Activated CD8-positive, alpha-beta T cell treated with anti-CD3 and anti-CD28 coated beads for 36 hours (primary cell): Measurements from ENCODE around the gene FBXL20. TPM values are rescaled to one million over a fixed set of nuclear protein-coding genes. Genes with fewer than 3 reads are reported as not detected.

Source experiments
- ATAC-seq: fragments of 200-7000 bp; cut with Tn5 transposase; one replicate; pipeline ENCODE4 v1.10.0; 2021; ENCODE audit warnings: mild to moderate bottlenecking, moderate library complexity
- CTCF ChIA-PET: fragments of 350-600 bp; sonication (Branson Sonifier 250); formaldehyde crosslinking; loops from one replicate; lab custom pipeline; 2021; ENCODE audit warnings: antibody characterized with exemption; lab: Charles Lee
- POLR2A ChIA-PET: fragments of 350-600 bp; sonication (Branson Sonifier 250); formaldehyde crosslinking; loops from one replicate; lab custom pipeline; 2021; ENCODE audit warnings: antibody characterized with exemption; lab: Charles Lee
- DNase-seq: peaks from one replicate; pipeline ENCODE4 v3.0.0-alpha.2; 2020
- H3K27ac Mint-ChIP-seq: one replicate; pipeline ENCODE4 v1.8.0; 2021; ENCODE audit warnings: mild to moderate bottlenecking, mixed read lengths
- H3K27me3 Mint-ChIP-seq: one replicate; pipeline ENCODE4 v1.8.0; 2021; ENCODE audit warnings: mixed read lengths
- H3K36me3 Mint-ChIP-seq: one replicate; pipeline ENCODE4 v1.8.0; 2021; ENCODE audit warnings: low read depth, mixed read lengths
- H3K4me1 Mint-ChIP-seq: one replicate; pipeline ENCODE4 v1.8.0; 2021; ENCODE audit warnings: low read depth, mixed read lengths
- H3K4me3 Mint-ChIP-seq: one replicate; pipeline ENCODE4 v1.8.0; 2021; ENCODE audit warnings: mild to moderate bottlenecking, moderate library complexity, mixed read lengths
- H3K9me3 Mint-ChIP-seq: one replicate; pipeline ENCODE4 v1.8.0; 2021; ENCODE audit warnings: mixed read lengths
- intact Hi-C: fragments of 100-400 bp; cut with micrococcal nuclease; formaldehyde crosslinking; loops from one replicate; pipeline ENCODE4 v1.10.0; 2022
- total RNA-seq, 2 experiments: library from RNA; stranded (reverse); gene quantifications; one replicate each; pipeline ENCODE4 v1.2.3, GENCODE V29; 2021
- TF ChIP-seq, protein P1 (sequence below): fragments of 200-600 bp; IDR thresholded peaks from one replicate; pipeline ENCODE4 v1.8.0; 2022; ENCODE audit warnings: antibody characterized with exemption, mild to moderate bottlenecking

Gene FBXL20
- total RNA-seq, 2 experiments from 2014 or later, result 17.7 to 19.1 TPM

DNA sequence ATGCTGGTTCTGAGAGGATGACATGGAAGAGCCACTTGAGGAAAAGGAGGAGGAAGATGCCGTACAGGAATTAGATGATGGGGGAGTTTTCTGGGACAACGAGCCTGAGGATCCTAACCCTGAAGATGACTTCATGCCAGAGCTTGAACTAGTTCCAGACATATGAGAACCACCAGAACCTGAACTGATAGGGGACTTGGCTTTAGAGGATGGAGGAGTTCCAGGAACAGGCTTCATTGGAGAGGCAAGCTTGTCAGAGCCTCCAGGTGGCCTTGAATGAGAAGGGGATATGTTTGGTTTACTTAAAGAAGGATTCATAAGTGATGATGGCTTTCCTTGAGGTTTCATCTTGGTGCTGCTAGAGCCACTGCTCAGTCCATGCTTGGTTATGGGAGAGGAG is 6.9 kb upstream of the FBXL20 start:
- DNase-seq, result no peak
- TF ChIP-seq, protein P1, sequence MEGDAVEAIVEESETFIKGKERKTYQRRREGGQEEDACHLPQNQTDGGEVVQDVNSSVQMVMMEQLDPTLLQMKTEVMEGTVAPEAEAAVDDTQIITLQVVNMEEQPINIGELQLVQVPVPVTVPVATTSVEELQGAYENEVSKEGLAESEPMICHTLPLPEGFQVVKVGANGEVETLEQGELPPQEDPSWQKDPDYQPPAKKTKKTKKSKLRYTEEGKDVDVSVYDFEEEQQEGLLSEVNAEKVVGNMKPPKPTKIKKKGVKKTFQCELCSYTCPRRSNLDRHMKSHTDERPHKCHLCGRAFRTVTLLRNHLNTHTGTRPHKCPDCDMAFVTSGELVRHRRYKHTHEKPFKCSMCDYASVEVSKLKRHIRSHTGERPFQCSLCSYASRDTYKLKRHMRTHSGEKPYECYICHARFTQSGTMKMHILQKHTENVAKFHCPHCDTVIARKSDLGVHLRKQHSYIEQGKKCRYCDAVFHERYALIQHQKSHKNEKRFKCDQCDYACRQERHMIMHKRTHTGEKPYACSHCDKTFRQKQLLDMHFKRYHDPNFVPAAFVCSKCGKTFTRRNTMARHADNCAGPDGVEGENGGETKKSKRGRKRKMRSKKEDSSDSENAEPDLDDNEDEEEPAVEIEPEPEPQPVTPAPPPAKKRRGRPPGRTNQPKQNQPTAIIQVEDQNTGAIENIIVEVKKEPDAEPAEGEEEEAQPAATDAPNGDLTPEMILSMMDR, result no peak
- H3K36me3 Mint-ChIP-seq, result peaks cover 38% of the 10 kb centered on the region
- H3K27ac Mint-ChIP-seq, result peak overlapping the region; percentile 3
- POLR2A ChIA-PET, result interaction anchor here (0.5 kb wide), 1 partner anchor 9 kb away, joined by 3 read pairs; no protein-coding TSS in a partner anchor
- H3K4me1 Mint-ChIP-seq, result peaks cover 34% of the 10 kb centered on the region
- ATAC-seq, result no peak
- no peaks in the 10 kb centered on the region for H3K9me3 Mint-ChIP-seq
- no peaks in the 10 kb centered on the region for H3K27me3 Mint-ChIP-seq
- intact Hi-C loops, result loop anchor here (10.0 kb wide), 1 partner anchor 204 kb away; the partner anchor contains the start of gene RPL19
- no peak overlapping the region for H3K4me3 Mint-ChIP-seq
- CTCF ChIA-PET, result no interaction called here

DNA sequence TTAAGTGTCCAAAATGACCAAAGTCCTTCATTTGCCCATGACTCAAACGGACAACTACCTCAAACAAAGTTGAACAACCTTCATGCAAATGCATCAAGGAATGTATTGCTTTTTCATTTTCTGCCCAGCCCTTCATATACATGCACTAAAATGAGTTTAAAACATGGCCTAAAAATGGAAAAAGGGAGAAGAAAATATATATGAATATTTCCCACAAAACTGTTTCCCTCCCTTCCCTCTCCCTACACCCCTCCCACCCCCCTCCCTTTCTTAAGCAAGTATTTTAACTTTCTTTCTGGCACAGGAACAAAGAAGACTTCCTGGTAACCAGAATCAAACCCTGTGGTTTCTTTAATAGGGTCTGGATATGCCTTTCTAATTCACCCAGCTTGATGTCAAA is 5.5 kb upstream of the FBXL20 start:
- ChIA-PET CTCF (no interaction called here), POLR2A (interaction anchor here (2.2 kb wide), 1 partner anchor 44 kb away, joined by 8 read pairs; the partner anchor contains the start of gene MED1)
- Mint-ChIP-seq H3K9me3 (no peaks in the 10 kb centered on the region), H3K36me3 (peaks cover 37% of the 10 kb centered on the region), H3K4me3 (no peak overlapping the region), H3K27ac (peak overlapping the region; percentile 8), H3K27me3 (no peaks in the 10 kb centered on the region), H3K4me1 (peaks cover 41% of the 10 kb centered on the region)
- TF ChIP-seq, protein P1, result no peak
- intact Hi-C loops, result loop anchor here (10.0 kb wide), 1 partner anchor 202 kb away; the partner anchor contains the start of gene RPL19
- ATAC-seq, result no peak
- no peak for DNase-seq

DNA sequence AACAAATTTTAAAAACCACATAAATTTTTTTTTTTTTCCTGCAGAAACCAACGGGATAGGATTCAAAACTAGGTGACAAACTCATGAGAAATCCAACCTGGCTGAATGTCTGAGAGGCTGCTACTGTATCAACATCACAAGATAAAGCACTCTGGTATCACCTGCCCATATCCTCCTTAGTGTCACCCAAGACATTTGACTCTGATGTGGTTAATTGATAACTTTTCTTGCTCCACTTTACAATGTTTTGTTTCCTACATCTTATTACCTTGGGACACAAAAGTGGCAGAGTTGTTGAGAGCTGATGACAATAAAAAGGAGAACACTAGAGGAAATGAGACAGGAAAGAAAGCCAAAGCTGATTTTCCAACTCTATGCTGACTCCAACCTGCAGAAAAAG is 4.0 kb upstream of the FBXL20 start:
- intact Hi-C loops, result loop anchor here (10.0 kb wide), 1 partner anchor 201 kb away; the partner anchor contains the start of gene RPL19
- CTCF ChIA-PET, result interaction anchor here (1.6 kb wide), 1 partner anchor 198 kb away, joined by 5 read pairs; no protein-coding TSS in a partner anchor
- Mint-ChIP-seq H3K36me3 (peaks cover 35% of the 10 kb centered on the region), H3K4me3 (peak overlapping the region; percentile 36), H3K27me3 (no peaks in the 10 kb centered on the region), H3K27ac (peak overlapping the region; percentile 82), H3K9me3 (no peaks in the 10 kb centered on the region), H3K4me1 (peaks cover 45% of the 10 kb centered on the region)
- POLR2A ChIA-PET, result interaction anchor here (1.0 to 2.2 kb wide), 4 partner anchors 14 to 98 kb away, joined by 3 to 8 read pairs (median 3); partner anchors contain the start of genes CDK12 and MED1
- ATAC-seq (no peak), DNase-seq (no peak)
- TF ChIP-seq, protein P1, result no peak

DNA sequence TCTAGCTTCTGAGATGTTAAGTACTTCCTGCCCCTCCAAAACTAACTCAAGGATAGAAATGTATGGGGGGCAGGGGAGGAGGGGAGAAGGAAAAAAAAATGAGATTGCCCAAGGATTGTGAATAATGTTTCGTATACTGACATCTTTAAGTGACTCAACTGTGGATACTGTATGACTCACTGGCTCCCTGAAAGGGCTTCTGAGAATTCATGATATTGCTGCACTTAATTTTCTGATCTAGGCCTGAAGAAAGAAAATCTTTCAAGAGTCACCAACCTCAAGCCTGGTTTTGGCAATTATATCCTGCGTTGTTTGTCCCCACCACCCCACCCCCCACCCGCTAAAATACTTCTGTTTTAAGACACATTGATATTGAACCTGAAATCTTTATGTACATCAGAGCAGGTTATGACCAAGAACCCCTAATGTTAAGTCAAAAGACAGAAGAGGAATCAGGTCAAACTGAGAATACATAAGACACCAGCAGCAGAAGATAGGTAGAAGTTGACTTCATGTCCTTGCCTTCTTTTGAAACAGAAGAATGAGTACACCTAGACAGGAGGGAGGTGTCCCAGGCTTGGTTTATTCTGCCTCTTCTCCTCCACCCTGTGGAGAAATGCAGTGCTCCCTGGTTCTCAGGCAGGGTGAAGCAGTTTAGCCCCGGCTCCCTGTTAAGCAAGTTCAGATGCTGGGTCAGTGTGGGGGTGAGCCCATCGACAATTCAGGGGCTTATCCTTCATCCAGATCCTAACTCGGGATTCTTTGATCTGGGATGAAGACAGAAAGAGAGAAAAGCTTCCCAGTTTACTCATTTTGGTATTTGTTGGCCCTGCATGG is 3.3 kb upstream of the FBXL20 start:
- H3K9me3 Mint-ChIP-seq, result no peaks in the 10 kb centered on the region
- TF ChIP-seq, protein P1, result no peak
- H3K36me3 Mint-ChIP-seq, result peaks cover 29% of the 10 kb centered on the region
- peak overlapping the region; percentile 36 for H3K4me3 Mint-ChIP-seq
- H3K4me1 Mint-ChIP-seq, result peaks cover 52% of the 10 kb centered on the region
- ChIA-PET CTCF (interaction anchor here (0.9 to 1.6 kb wide), 2 partner anchors 197 to 198 kb away, joined by 3 to 5 read pairs; no protein-coding TSS in a partner anchor), POLR2A (interaction anchor here (0.6 to 4.0 kb wide), 6 partner anchors 15 to 115 kb away, joined by 3 to 25 read pairs (median 3); partner anchors contain the start of genes CDK12 and MED1)
- H3K27ac Mint-ChIP-seq, result peak overlapping the region; percentile 82
- no peaks in the 10 kb centered on the region for H3K27me3 Mint-ChIP-seq
- peak; percentile 43 for ATAC-seq
- intact Hi-C loops, result loop anchor here (10.0 kb wide), 1 partner anchor 200 kb away; the partner anchor contains the start of gene RPL19
- DNase-seq, result peak; percentile 55
